ENCODE measurements around the gene ZCCHC3. TPM values are rescaled to one million over a fixed set of nuclear protein-coding genes. Genes with fewer than 3 reads are reported as not detected.
"Not testable (repeated sequence)": the region's sequence is repeated elsewhere in the genome, so short reads cannot be mapped to it uniquely, and the experiment has no call there.

ZCCHC3 gene, protein sequence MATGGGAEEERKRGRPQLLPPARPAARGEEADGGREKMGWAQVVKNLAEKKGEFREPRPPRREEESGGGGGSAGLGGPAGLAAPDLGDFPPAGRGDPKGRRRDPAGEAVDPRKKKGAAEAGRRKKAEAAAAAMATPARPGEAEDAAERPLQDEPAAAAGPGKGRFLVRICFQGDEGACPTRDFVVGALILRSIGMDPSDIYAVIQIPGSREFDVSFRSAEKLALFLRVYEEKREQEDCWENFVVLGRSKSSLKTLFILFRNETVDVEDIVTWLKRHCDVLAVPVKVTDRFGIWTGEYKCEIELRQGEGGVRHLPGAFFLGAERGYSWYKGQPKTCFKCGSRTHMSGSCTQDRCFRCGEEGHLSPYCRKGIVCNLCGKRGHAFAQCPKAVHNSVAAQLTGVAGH
- 25.8 and 26.6 TPM in 2 replicates for total RNA-seq

DNA sequence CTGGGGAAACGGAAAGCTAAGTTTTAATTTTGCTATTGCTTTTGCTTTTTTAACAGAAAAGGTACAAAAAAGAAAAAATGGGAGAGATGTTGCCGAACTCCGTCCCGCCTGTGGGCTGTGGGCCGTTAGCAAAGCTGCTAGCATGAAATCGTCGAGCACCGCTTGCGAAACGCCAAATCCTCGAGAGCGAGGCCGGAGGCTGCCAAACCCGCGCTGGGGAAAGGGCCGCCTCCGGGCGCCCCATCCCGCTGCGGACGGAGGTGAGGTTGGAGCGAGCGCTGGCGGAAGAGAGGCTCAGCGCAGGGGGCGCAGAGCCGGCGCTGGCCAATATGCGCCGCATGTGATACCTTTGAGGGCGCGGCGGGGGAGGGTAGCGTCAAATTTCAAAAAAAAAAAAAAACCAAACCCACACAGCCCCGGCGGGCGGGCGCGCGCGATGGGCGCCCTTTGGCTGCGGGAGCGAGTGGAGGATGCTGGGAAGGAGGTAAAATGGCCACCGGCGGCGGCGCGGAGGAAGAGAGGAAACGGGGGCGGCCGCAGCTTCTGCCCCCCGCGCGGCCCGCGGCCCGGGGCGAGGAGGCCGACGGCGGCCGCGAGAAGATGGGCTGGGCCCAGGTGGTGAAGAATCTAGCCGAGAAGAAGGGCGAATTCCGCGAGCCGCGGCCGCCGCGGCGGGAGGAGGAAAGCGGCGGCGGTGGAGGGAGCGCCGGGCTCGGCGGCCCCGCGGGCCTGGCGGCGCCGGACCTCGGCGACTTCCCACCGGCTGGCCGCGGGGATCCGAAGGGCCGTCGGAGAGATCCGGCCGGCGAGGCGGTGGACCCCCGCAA lies at the start of gene ZCCHC3:
Gene ZCCHC3 (plus strand): TSS at position 473 of the 827 bp plus-strand sequence. CDS start 17 bp downstream, at position 490.
- intact Hi-C loops (cut with micrococcal nuclease): loop anchor here (1.0 to 2.0 kb wide), 2 partner anchors 28 to 245 kb away; partner anchors contain the start of genes CSNK2A1 and SOX12

DNA sequence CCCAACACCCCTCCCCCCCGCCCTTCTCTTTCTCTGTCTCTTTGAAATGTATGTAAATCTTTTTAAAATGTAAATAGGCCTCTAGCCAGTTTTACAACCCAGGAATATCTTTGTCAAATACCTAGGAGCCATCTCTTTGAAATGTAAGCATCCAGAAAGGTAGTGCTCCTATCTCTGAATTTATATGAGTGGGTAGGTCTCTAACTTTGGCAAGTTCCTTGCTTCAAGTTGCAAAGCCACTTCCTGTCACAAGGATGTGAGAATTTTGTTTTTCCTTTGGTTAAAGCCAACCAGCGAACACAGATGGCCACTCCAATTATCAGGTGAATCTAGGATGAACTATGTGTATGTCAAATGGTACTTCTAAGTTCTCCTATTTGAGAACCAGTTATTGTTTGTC lies 46.0 kb upstream of the ZCCHC3 start:
- intact Hi-C loops (cut with micrococcal nuclease): no loop called here

DNA sequence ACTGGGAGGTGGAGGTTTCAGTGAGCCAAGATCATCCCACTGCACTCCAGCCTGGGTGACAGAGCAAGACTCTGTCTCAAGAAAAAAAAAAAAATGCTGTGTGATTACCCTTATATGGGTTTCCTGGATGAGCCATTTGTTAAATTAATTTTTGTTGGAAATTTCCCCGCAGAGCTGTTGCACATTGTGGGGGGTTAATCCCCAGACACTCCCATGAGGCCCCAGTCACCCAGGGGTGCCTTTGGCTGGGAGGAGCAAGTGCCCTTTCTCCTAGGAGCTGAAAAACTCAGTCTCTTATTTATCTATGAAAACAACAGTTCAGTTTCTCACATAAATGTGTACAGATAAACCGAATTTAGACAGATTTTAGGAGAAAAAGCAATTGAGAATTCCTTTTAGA lies 44.6 kb upstream of the ZCCHC3 start:
- intact Hi-C loops (cut with micrococcal nuclease): no loop called here

DNA sequence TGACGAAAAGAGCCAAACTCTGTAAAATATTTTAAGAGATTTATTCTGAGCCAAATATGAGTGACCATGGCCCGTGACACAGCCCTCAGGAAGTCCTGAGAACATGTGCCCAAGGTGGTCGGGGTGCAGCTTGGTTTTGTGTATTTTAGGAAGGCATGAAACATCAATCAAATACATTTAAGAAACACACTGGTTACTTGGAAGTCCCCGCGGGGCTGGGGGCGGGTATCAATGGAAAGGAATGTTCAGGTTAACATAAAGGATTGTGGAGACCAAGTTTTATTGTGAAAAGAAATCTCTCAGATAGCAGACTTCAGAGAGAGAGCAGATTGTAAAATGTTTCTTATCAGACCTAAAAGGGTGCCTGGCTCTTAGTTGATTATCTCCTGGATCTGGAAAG lies 43.9 kb upstream of the ZCCHC3 start:
- intact Hi-C loops (cut with micrococcal nuclease): not testable (repeated sequence)

DNA sequence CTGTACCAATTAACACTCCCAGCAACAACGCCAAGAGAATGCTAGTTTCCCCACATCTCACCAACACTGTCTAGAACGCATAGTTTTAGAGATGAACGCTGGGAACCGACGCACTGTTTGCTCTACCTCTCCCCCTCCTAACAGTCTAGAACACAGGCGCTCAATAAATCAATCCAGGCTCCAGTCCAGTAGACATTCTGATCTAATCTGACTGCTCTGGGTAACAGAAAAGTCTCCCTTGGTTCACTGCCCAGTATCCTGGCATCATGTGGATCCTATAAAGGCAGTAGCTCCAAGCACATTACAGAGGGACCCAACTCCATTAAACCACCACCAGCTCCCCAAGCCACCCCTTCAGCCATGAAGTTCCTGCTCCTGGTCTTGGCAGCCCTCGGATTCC lies 40.0 kb upstream of the ZCCHC3 start, which contains the start of gene DEFB132:
Gene DEFB132 (plus strand): TSS at position 306 of the 400 bp plus-strand sequence. CDS start 55 bp downstream, at position 361.
- intact Hi-C loops (cut with micrococcal nuclease): no loop called here

DNA sequence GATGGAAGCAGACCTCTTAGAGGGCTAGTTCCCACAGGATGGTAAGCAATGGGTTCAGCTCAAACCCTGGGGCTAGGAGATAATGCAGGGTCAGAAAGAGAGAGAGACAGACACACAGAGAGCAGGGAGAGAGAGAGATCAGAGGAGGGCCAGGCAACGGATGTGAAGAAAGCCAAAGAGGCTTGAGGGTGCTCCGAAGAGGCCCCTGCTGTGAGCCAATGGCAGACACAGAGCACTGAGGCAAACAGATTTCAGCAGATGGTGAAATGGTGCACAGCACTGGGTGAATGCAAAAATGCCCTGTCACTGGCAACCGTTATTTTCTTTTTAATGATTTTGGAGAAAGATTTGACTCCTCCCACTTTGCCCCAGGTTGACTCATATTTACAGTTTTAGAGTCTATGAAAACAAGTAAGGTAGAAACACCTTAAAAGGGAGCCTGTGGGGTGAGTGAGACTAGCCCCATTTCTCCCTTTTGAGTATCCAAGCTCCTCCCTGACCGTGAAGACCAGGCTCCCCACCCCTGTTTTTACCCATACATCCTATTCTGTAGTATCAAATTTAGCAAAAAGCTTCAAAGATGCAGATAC lies 39.0 kb upstream of the ZCCHC3 start:
- intact Hi-C loops (cut with micrococcal nuclease): no loop called here

DNA sequence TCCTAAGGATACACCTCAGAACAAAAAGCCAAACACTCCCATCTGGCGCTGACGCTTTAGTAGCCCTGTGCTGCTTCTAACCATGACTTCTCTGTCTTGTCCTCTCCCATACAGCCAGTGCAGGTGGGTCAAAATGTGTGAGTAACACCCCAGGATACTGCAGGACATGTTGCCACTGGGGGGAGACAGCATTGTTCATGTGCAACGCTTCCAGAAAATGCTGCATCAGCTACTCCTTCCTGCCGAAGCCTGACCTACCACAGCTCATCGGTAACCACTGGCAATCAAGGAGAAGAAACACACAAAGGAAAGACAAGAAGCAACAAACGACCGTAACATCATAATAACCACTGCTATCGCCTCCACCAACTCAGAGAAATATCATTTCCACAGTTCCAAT lies 38.4 kb upstream of the ZCCHC3 start:
- intact Hi-C loops (cut with micrococcal nuclease): no loop called here

DNA sequence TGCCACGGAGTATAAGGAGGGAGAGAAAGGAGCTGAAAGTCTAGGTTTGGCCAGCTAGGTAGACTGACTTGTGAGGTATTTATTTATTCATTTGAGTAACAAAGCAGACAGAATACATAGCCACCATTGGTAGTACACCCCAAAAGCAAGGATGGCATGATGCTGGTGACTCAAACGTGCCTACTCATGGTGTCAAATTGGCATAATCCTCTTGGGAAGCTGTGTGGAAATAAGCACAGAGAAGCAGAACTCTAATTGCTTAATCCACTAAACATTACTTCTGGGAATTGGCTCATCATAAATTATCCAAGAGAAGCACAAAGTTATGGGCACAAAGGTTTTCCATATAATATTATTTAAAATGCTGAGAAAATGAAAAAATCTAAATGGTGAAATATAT lies 37.4 kb upstream of the ZCCHC3 start:
- intact Hi-C loops (cut with micrococcal nuclease): no loop called here

DNA sequence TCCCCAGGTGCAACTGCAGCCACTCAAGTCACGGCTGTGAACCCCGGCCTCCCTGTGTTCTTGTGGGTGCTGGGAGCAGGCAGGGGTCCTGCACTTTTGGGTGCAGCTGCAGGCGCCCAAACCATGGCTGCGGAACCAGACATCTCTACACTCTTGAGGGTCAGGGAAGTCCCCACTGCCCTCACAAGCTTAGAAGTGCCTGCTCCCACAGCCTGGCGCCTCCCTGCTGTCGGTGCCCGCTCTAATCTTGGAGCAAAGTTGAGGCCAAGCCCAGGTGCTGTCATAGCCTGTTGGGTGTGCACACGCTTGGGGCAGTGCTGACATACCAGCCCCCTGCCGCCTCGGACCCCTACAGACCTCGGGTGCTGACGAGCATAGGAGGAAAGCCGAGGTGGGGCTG lies 33.7 kb upstream of the ZCCHC3 start:
- intact Hi-C loops (cut with micrococcal nuclease): no loop called here

DNA sequence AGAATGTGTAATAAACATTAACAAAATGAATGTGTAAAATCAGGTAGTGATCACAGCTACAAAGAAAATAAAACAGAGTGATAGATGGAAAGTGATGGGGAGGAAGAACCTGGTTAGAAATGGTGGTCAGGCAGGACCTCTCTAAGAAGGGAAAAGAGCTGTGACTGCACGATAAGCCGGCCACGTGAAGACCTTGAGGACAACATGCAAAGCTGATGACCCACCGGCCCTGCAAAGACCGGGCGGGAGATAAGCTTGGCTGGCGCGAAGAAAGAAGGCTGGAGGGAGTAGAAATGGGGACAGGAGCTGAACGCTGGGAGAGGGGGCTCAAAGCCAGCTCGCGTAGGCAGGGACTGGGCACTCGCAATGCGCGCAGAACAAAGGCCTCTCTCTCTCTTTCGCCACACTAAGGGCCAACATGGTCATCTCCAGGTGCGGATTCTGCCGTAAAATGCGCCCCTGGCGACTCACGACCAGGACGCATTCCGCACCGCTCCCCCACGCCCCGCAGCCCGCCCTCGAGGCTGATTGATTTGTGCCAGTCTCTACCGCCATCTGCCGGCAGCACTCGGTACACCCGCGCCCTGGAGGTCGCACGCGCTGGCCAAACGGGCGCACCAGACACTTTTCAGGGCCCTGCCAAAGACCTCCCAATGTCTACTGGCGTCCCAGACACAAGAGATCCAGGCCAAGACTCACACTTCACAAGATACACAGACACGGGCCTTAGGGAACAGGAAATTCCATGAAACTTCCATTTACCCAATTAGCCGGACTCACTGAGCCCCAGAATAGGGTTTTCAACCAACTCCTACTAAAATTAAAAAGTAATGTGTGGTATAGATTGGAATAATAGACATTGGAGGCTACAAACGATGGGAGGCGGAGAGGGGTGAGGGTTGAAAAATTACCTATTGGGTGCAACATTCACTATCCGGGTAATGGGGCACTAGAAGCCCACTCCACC lies 30.5 kb upstream of the ZCCHC3 start:
- intact Hi-C loops (cut with micrococcal nuclease): loop anchor here (1.0 kb wide), 2 partner anchors 58 to 63 kb away; no protein-coding TSS in a partner anchor

DNA sequence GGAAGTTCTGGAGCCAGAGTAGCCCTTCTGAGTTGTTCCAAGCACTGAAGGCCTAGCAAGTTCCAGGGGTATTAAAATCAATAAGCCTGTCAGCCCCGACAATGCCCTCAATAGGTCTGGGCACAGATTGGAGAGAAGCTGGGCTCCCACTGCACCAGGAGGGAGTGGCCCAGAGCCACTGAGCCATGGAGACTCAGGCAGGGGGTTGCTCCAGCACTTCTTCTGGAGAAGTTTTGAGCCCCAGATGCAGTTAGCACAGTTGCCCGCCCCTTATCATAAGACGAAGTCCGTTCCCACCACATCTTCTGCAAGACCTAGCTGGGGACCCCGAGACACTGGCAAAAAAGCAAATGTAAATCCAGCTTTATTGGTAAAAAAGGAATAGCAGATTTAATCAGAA lies 26.9 kb upstream of the ZCCHC3 start:
- intact Hi-C loops (cut with micrococcal nuclease): no loop called here

DNA sequence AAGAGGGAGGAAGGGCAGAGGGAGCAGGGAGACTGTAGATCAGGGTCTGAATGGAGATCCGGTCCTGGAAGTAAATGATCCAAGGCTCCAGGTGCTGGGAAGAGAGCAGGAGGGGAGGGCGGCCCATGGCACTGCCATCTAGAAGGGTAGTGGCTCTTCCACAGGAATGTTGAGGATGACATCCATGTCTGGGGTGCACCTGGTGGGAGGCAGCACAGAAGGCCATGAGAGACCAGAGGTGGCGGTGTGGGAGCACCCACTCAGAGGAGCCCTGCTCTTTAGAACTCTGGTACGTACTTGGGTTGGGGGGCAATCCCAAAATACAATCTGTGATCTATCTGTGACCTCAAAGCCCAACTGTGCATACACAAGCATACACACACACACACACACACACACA lies 26.3 kb upstream of the ZCCHC3 start:
- intact Hi-C loops (cut with micrococcal nuclease): no loop called here

DNA sequence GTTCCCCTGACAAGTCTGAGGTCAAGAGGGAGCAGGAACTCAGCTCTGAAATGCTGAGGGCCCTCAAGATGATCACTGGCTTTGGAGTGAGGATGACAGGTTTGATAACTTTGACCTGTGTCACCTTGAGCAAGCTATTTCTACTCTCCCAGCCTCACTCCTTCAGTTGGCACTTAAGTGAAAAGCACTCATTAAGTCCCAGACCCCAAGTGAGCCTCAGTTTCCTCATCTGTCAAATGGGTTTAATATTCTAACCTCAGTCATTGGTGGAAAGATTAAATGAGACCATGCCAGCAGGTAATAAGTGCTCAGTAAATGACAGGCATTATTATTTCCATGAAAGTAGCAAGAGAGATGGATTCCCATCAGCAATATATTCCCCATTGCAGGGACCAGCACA lies 25.8 kb upstream of the ZCCHC3 start:
- intact Hi-C loops (cut with micrococcal nuclease): no loop called here

DNA sequence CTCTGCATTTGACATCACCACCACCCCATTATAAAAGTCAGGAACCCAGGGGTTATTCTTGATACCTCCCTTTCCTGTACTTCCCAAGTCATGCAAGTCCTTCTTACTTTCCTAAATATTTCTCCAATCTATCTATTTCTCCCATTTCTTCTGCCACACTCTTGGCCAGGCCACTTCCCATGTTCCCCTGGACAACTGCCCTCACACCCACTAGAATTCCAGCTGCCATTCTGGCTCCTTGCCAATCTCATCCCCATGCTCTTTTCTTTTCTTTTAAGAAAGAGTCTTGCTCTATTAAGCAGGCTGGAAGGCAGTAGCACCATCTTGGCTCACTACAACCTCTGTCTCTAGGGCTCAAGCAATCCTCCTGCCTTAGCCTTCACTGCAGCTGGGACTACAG lies 24.7 kb upstream of the ZCCHC3 start:
- intact Hi-C loops (cut with micrococcal nuclease): no loop called here

DNA sequence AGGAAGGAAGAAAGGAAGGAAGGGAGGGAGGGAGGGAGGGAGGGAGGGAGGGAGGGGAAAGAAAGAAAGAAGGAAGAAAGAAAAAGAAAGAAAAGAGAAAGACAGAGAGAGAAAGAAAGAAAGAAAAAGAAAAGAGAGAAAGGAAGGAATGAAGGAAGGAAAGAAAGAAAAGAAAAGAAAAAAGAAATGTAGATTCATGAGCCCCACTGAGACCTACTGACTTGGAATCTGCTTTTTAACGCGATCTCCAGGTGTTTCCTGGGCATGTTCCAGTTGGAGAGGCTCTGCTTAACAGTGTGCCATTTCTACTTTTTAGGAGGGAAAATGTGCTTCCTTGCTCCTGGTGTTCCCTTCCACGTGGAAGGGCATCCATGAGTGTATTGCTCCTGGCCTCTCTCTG lies 23.5 kb upstream of the ZCCHC3 start:
- intact Hi-C loops (cut with micrococcal nuclease): no loop called here

DNA sequence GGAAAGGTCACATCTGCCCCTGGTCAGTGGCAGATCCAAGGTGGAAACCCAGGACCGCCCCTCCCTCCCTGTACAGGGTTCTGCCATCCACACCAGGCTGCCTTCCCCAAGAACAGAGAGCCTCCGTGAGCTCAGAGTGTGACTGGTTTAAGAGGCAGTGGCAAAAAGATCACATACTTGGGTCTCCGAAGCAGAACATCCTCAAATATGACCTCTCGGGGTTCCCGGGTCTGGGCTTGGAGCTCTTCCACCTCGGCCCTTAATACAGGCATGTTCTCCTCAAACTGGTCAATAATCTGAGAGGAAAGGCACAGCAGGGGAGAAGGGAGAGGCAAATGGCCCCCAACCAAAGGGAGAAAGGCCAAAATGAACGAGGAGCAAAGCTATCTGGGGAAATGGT lies 21.6 kb upstream of the ZCCHC3 start:
- intact Hi-C loops (cut with micrococcal nuclease): no loop called here

DNA sequence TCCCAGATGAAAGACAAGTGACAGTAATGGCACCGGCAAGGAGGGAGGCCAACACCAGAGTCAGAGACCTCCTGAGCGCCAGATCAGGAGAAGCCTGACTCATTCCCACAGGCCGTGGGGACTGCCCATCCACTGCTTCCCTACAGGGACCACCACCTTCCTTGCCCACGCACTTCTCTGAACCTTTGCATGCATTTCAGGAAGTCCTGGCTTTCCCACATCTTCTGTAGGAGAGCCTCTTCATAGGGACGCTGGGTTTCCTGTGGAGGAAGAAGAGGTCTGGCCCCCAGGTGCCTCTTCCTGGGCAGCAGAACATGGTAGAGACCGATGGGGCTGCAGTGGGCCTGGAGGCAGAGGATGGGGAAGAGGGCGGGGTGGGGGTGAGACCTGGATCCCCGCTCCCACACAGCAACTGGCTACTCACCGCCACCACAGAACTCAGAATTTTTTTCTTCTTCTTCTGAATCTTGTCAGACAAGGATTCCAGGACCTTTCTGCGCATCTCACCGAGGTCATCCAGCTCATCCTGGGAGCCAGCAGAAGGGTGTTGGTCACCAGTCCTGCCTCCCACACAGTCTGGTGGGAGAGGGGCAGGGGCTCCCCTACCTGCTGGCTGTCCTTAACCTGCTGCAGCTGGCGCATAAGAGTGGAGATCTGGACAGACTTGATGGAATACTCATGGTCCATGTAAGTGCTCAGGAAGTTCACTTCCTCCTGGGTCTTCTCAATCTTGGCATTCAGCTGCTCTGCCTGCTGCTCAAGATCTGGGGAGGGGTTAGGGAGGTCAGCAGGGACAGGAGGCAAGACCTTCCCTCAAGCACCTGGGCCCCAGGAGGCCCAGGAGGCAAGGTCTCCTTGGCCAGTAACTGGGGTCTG lies 20.5 kb upstream of the ZCCHC3 start:
- intact Hi-C loops (cut with micrococcal nuclease): no loop called here

DNA sequence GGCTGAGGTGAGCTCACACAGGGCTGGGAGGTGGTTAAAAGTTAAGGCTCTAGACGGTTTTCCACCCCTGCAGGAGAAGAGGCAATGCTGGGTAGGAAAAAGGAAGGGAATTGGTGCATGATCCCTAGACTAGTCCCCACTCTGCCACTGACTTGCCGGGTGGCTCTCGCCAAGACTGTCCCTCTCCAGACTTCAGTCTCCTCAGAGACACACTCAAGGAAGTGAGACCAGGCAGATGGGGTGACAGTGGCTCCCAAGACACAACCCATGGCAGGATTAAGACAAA lies 19.9 kb upstream of the ZCCHC3 start:
- intact Hi-C loops (cut with micrococcal nuclease): no loop called here

DNA sequence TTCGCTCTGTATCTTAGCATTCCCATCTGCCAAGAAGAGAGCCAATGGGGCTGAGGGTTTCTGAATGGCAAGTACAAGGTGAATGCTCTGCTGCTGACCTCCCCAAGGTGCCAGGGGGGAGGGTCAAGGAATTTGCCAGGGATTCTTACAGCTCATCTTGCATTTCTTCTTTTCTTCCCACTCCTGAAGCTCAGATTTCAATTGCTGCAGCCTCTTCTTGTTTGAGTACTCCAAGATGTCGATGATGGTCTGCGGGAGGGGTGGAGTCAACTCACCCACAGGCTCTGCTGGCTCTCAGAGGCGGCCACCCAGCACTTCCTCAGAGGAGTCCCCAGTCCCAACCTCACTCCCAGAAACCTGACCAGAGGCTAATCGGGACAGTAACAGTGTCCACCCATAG lies 19.2 kb upstream of the ZCCHC3 start:
- intact Hi-C loops (cut with micrococcal nuclease): no loop called here

Measured in T-helper 2 cell treated with Interferon-gamma antibody and Interleukin-4, amounts not matched to agents 100 ng/mL and 5 ng/mL, for 36 hours (primary cell).